Glutamatergic neuron (in vitro differentiated cells): ENCODE data around the gene LNX2. TPM values are rescaled to one million over a fixed set of nuclear protein-coding genes. Genes with fewer than 3 reads are reported as not detected.

ENCODE experiments used
- DNase-seq: peaks from one replicate; pipeline ENCODE4 v3.0.0; 2022
- H3K27ac Mint-ChIP-seq: one replicate; pipeline ENCODE4 v1.8.0; 2020; ENCODE audit warnings: mild to moderate bottlenecking, mixed read lengths, inconsistent platforms; ENCODE audit not compliant: unreplicated experiment
- H3K27me3 Mint-ChIP-seq: one replicate; pipeline ENCODE4 v1.8.0; 2020; ENCODE audit warnings: mild to moderate bottlenecking, moderate library complexity, mixed read lengths, inconsistent platforms; ENCODE audit not compliant: unreplicated experiment
- H3K36me3 Mint-ChIP-seq: one replicate; pipeline ENCODE4 v1.8.0; 2020; ENCODE audit warnings: mild to moderate bottlenecking, mixed read lengths, inconsistent platforms; ENCODE audit not compliant: unreplicated experiment
- H3K4me1 Mint-ChIP-seq: one replicate; pipeline ENCODE4 v1.8.0; 2020; ENCODE audit warnings: mild to moderate bottlenecking, low read depth, mixed read lengths, inconsistent platforms; ENCODE audit not compliant: unreplicated experiment
- H3K4me3 Mint-ChIP-seq: one replicate; pipeline ENCODE4 v1.8.0; 2020; ENCODE audit warnings: mild to moderate bottlenecking, mixed read lengths, inconsistent platforms; ENCODE audit not compliant: unreplicated experiment
- H3K9me3 Mint-ChIP-seq: one replicate; pipeline ENCODE4 v1.8.0; 2020; ENCODE audit warnings: mild to moderate bottlenecking, moderate library complexity, mixed read lengths, inconsistent platforms; ENCODE audit not compliant: unreplicated experiment
- CTCF ChIP-seq: fragments of 200-600 bp; sonication (generic); IDR thresholded peaks from one replicate; pipeline ENCODE4 v1.5.0; 2021; ENCODE audit not compliant: partially characterized antibody, unreplicated experiment
- total RNA-seq: library from RNA; stranded (reverse); fragmentation: NEBNext Ultra II Directional; extraction: Animal tissue kit (Norgen Biotek cat#: 25700); gene quantifications from one replicate; pipeline ENCODE4 v1.2.1, GENCODE V29; 2021; ENCODE audit not compliant: unreplicated experiment

Gene LNX2
- total RNA-seq, 1 donor from 2014 or later = 3.2 TPM

- Mint-ChIP-seq H3K36me3 (peaks cover 15% of the 10 kb centered on the region), H3K9me3 (peaks cover 10% of the 10 kb centered on the region), H3K27ac (no peak overlapping the region), H3K4me1 (peaks cover 27% of the 10 kb centered on the region), H3K4me3 (no peak overlapping the region), H3K27me3 (peaks cover 8% of the 10 kb centered on the region)
- DNase-seq = no peak
- TF ChIP-seq CTCF = no peak
Measured at GRCh38 chr13:27528908-27529307, 91.4 kb downstream of the LNX2 start.

DNA sequence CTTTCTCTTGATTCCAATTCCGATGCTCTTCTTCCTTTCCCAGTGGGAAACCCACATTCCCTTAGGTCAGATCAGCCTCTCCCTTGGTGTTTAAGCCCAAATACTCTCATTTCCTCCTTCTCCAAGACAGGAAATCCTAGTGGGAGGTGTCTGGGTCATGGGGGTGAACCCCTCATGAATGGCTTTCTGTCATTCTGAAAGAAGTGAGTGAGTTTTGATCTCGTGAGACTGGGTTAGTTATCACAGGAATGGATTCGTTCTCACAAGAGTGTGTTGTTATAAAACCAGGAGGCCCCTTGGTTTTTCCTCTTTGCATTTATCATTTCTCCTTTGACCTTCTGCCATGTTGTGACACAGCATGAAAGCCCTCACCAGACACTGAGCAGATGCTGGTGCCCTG is 93.8 kb downstream of the LNX2 start:
- DNase-seq = no peak
- Mint-ChIP-seq H3K36me3 (peaks cover 15% of the 10 kb centered on the region), H3K4me3 (no peak overlapping the region), H3K9me3 (peaks cover 11% of the 10 kb centered on the region), H3K4me1 (peaks cover 39% of the 10 kb centered on the region), H3K27me3 (peaks cover 11% of the 10 kb centered on the region), H3K27ac (peak overlapping the region; percentile 76)
- TF ChIP-seq CTCF = no peak

- TF ChIP-seq CTCF = no peak
- Mint-ChIP-seq H3K4me1 (peaks cover 39% of the 10 kb centered on the region), H3K9me3 (peaks cover 11% of the 10 kb centered on the region), H3K27me3 (peaks cover 11% of the 10 kb centered on the region), H3K36me3 (peaks cover 15% of the 10 kb centered on the region), H3K4me3 (peak overlapping the region; percentile 57), H3K27ac (peak overlapping the region; percentile 76)
- DNase-seq = peak; percentile 50
Measured at GRCh38 chr13:27524981-27525975, 95.1 kb downstream of the LNX2 start.

GRCh38 chr13:27523346-27524073 is 96.8 kb downstream of the LNX2 start:
- Mint-ChIP-seq H3K27ac (peak overlapping the region; percentile 60), H3K4me1 (peaks cover 39% of the 10 kb centered on the region), H3K4me3 (no peak overlapping the region), H3K36me3 (peaks cover 11% of the 10 kb centered on the region), H3K9me3 (peaks cover 11% of the 10 kb centered on the region), H3K27me3 (peaks cover 11% of the 10 kb centered on the region)
- DNase-seq = no peak
- no peak for TF ChIP-seq CTCF
